Effector memory CD8-positive, alpha-beta T cell (primary cell): ENCODE measurements around the gene KRTAP25-1.

Experiments used
- ATAC-seq: fragments of 150-1000 bp; cut with Tn5 transposase; replicated peaks from 2 replicates; pipeline ENCODE4 v1.10.0; 2021; ENCODE audit warnings: mild to moderate bottlenecking, moderate library complexity
- DNase-seq, 3 experiments: peaks; one replicate each; pipeline ENCODE4 v3.0.0; 2021
- H3K27ac Mint-ChIP-seq, 2 donors: one replicate each; pipeline ENCODE4 v1.8.0; 2022; ENCODE audit warnings: mild to moderate bottlenecking in 2 of 2, mixed read lengths in 2 of 2, moderate library complexity in 2 of 2
- H3K27me3 Mint-ChIP-seq, 2 donors: one replicate each; pipeline ENCODE4 v1.8.0; 2022; ENCODE audit warnings: mixed read lengths in 2 of 2
- H3K36me3 Mint-ChIP-seq: one replicate; pipeline ENCODE4 v1.8.0; 2022; ENCODE audit warnings: mild to moderate bottlenecking, moderate library complexity, mixed read lengths; ENCODE audit not compliant: insufficient read depth
- H3K4me1 Mint-ChIP-seq, 2 donors: one replicate each; pipeline ENCODE4 v1.8.0; 2022; ENCODE audit warnings: low read depth in 2 of 2, mixed read lengths in 2 of 2
- H3K4me3 Mint-ChIP-seq, 2 donors: one replicate each; pipeline ENCODE4 v1.8.0; 2022; ENCODE audit warnings: mild to moderate bottlenecking in 2 of 2, mixed read lengths in 2 of 2, moderate library complexity in 2 of 2
- H3K9me3 Mint-ChIP-seq, 2 donors: one replicate each; pipeline ENCODE4 v1.8.0; 2022; ENCODE audit warnings: mixed read lengths in 2 of 2

Gene KRTAP25-1

GRCh38 chr21:30271611-30272010 lies 17.7 kb downstream of the KRTAP25-1 start:
- H3K36me3 Mint-ChIP-seq = no peaks in the 10 kb centered on the region
- DNase-seq (no peak), ATAC-seq (no peak)
- H3K4me1 Mint-ChIP-seq = no peaks in the 10 kb centered on the region
- no peak overlapping the region for H3K27ac Mint-ChIP-seq
- H3K27me3 Mint-ChIP-seq = no peaks in the 10 kb centered on the region
- no peak overlapping the region for H3K4me3 Mint-ChIP-seq
- peaks cover 6 to 8% of the 10 kb centered on the region in 2 donors for H3K9me3 Mint-ChIP-seq

- Mint-ChIP-seq H3K9me3 (peaks cover 6 to 8% of the 10 kb centered on the region in 2 donors), H3K4me3 (no peak overlapping the region), H3K27me3 (no peaks in the 10 kb centered on the region), H3K4me1 (no peaks in the 10 kb centered on the region), H3K36me3 (no peaks in the 10 kb centered on the region), H3K27ac (no peak overlapping the region)
- ATAC-seq = no peak
- no peak for DNase-seq
These were observed 18.2 kb downstream of the KRTAP25-1 start for GRCh38 chr21:30271156-30271555.

GRCh38 chr21:30269803-30270530 lies 19.3 kb downstream of the KRTAP25-1 start:
- H3K27me3 Mint-ChIP-seq = no peaks in the 10 kb centered on the region
- no peak for DNase-seq
- H3K4me3 Mint-ChIP-seq = no peak overlapping the region
- H3K4me1 Mint-ChIP-seq = no peaks in the 10 kb centered on the region
- peaks cover 6 to 8% of the 10 kb centered on the region in 2 donors for H3K9me3 Mint-ChIP-seq
- no peak for ATAC-seq
- no peaks in the 10 kb centered on the region for H3K36me3 Mint-ChIP-seq
- no peak overlapping the region for H3K27ac Mint-ChIP-seq

- Mint-ChIP-seq H3K9me3 (peaks cover 6 to 14% of the 10 kb centered on the region in 2 donors), H3K4me1 (no peaks in the 10 kb centered on the region), H3K36me3 (no peaks in the 10 kb centered on the region), H3K4me3 (no peak overlapping the region), H3K27me3 (no peaks in the 10 kb centered on the region), H3K27ac (no peak overlapping the region)
- ATAC-seq (no peak), DNase-seq (no peak)
These were observed 20.6 kb downstream of the KRTAP25-1 start for GRCh38 chr21:30268608-30269197.

- DNase-seq = no peak
These were observed 31.5 kb downstream of the KRTAP25-1 start for GRCh38 chr21:30257773-30258172.

GRCh38 chr21:30256100-30256499 lies 33.2 kb downstream of the KRTAP25-1 start:
- Mint-ChIP-seq H3K4me1 (no peaks in the 10 kb centered on the region), H3K4me3 (no peak overlapping the region), H3K36me3 (no peaks in the 10 kb centered on the region), H3K27ac (no peak overlapping the region), H3K27me3 (no peaks in the 10 kb centered on the region), H3K9me3 (peaks cover 7 to 12% of the 10 kb centered on the region in 2 donors)
- DNase-seq (no peak), ATAC-seq (no peak)

More at GRCh38 chr21:30257773-30258172, 31.5 kb downstream of the KRTAP25-1 start:
- no peak overlapping the region for H3K27ac Mint-ChIP-seq
- H3K4me3 Mint-ChIP-seq = no peak overlapping the region
- H3K27me3 Mint-ChIP-seq = no peaks in the 10 kb centered on the region
- H3K36me3 Mint-ChIP-seq = no peaks in the 10 kb centered on the region
- H3K9me3 Mint-ChIP-seq = peaks cover 7 to 12% of the 10 kb centered on the region in 2 donors
- no peaks in the 10 kb centered on the region for H3K4me1 Mint-ChIP-seq
- ATAC-seq = no peak

GRCh38 chr21:30255679-30256078 lies 33.6 kb downstream of the KRTAP25-1 start:
- H3K4me1 Mint-ChIP-seq = no peaks in the 10 kb centered on the region
- no peak overlapping the region for H3K4me3 Mint-ChIP-seq

GRCh38 chr21:30251781-30252180 lies 37.5 kb downstream of the KRTAP25-1 start:
- no peak overlapping the region for H3K27ac Mint-ChIP-seq
- peaks cover 5 to 9% of the 10 kb centered on the region in 2 donors for H3K9me3 Mint-ChIP-seq
- no peaks in the 10 kb centered on the region for H3K4me1 Mint-ChIP-seq
- DNase-seq = no peak
- no peak for ATAC-seq
- no peak overlapping the region for H3K4me3 Mint-ChIP-seq
- no peaks in the 10 kb centered on the region for H3K27me3 Mint-ChIP-seq
- no peaks in the 10 kb centered on the region for H3K36me3 Mint-ChIP-seq

More at GRCh38 chr21:30255679-30256078, 33.6 kb downstream of the KRTAP25-1 start:
- peaks cover 7 to 12% of the 10 kb centered on the region in 2 donors for H3K9me3 Mint-ChIP-seq
- H3K36me3 Mint-ChIP-seq = no peaks in the 10 kb centered on the region
- H3K27ac Mint-ChIP-seq = no peak overlapping the region
- H3K27me3 Mint-ChIP-seq = no peaks in the 10 kb centered on the region
- ATAC-seq (no peak), DNase-seq (no peak)

- no peaks in the 10 kb centered on the region for H3K27me3 Mint-ChIP-seq
- no peaks in the 10 kb centered on the region for H3K4me1 Mint-ChIP-seq
- DNase-seq (no peak), ATAC-seq (no peak)
- H3K36me3 Mint-ChIP-seq = no peaks in the 10 kb centered on the region
- H3K4me3 Mint-ChIP-seq = no peak overlapping the region
- H3K27ac Mint-ChIP-seq = no peak overlapping the region
- H3K9me3 Mint-ChIP-seq = peaks cover 5 to 7% of the 10 kb centered on the region in 2 donors
These were observed 39.4 kb downstream of the KRTAP25-1 start for GRCh38 chr21:30249936-30250335.

GRCh38 chr21:30248844-30249243 lies 40.5 kb downstream of the KRTAP25-1 start:
- Mint-ChIP-seq H3K4me1 (no peaks in the 10 kb centered on the region), H3K27me3 (no peaks in the 10 kb centered on the region), H3K27ac (no peak overlapping the region), H3K9me3 (peaks cover 5 to 7% of the 10 kb centered on the region in 2 donors), H3K36me3 (peaks cover 3% of the 10 kb centered on the region), H3K4me3 (no peak overlapping the region)
- ATAC-seq = no peak
- no peak for DNase-seq

- H3K4me1 Mint-ChIP-seq = no peaks in the 10 kb centered on the region
- H3K27ac Mint-ChIP-seq = no peak overlapping the region
- H3K27me3 Mint-ChIP-seq = no peaks in the 10 kb centered on the region
- peaks cover 3% of the 10 kb centered on the region for H3K36me3 Mint-ChIP-seq
- DNase-seq (no peak), ATAC-seq (no peak)
- H3K9me3 Mint-ChIP-seq = peaks cover 0 to 5% of the 10 kb centered on the region in 2 donors
- H3K4me3 Mint-ChIP-seq = no peak overlapping the region
These were observed 44.3 kb downstream of the KRTAP25-1 start for GRCh38 chr21:30245061-30245460.

- H3K27me3 Mint-ChIP-seq = no peaks in the 10 kb centered on the region
- peaks cover 3% of the 10 kb centered on the region for H3K36me3 Mint-ChIP-seq
- no peak overlapping the region for H3K4me3 Mint-ChIP-seq
- H3K9me3 Mint-ChIP-seq = peaks cover 0 to under 1% of the 10 kb centered on the region in 2 donors
- ATAC-seq (no peak), DNase-seq (no peak)
- no peaks in the 10 kb centered on the region for H3K4me1 Mint-ChIP-seq
- H3K27ac Mint-ChIP-seq = no peak overlapping the region
These were observed 45.6 kb downstream of the KRTAP25-1 start for GRCh38 chr21:30243691-30244090.

GRCh38 chr21:30240661-30241060 lies 48.7 kb downstream of the KRTAP25-1 start:
- Mint-ChIP-seq H3K27ac (no peak overlapping the region), H3K4me3 (no peak overlapping the region), H3K4me1 (no peaks in the 10 kb centered on the region), H3K9me3 (peaks cover 0 to 1% of the 10 kb centered on the region in 2 donors), H3K36me3 (peaks cover 3% of the 10 kb centered on the region), H3K27me3 (no peaks in the 10 kb centered on the region)
- DNase-seq (no peak), ATAC-seq (no peak)
